ENCODE data around the gene MTHFS.

DNA sequence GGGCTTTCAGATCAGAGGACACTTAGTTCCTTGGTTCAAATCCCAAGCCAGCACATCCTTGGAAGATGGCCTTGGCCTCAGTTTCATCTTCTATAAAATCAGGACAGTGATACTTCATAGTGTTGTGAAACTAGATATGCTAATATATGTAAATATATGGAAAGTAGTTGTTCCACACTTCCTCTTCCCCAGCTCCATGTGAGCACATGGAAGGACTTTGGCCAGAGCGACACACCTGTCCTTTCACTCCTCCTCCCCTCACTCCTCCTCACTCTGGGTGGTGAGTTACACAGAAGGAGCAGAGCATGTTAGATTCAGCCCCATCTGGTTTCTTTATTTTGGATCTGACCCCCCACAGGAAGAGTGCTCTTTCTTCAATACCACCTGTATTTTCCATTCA, 65.2 kb downstream of the MTHFS start:
- TF ChIP-seq, protein P1, sequence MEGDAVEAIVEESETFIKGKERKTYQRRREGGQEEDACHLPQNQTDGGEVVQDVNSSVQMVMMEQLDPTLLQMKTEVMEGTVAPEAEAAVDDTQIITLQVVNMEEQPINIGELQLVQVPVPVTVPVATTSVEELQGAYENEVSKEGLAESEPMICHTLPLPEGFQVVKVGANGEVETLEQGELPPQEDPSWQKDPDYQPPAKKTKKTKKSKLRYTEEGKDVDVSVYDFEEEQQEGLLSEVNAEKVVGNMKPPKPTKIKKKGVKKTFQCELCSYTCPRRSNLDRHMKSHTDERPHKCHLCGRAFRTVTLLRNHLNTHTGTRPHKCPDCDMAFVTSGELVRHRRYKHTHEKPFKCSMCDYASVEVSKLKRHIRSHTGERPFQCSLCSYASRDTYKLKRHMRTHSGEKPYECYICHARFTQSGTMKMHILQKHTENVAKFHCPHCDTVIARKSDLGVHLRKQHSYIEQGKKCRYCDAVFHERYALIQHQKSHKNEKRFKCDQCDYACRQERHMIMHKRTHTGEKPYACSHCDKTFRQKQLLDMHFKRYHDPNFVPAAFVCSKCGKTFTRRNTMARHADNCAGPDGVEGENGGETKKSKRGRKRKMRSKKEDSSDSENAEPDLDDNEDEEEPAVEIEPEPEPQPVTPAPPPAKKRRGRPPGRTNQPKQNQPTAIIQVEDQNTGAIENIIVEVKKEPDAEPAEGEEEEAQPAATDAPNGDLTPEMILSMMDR (optimal IDR thresholded peaks at IDR 0.05 in 1 of 3, IDR thresholded peaks at IDR 0.05 in 1 of 3, conservative IDR thresholded peaks at IDR 0.05 in 1 of 3; ENCODE audit: extremely low read depth in 1 of 3, insufficient read depth in 2 of 3, low read length in 3 of 3), result no peak
- no peak for TF ChIP-seq EZH2 (IDR thresholded peaks at IDR 0.05; ENCODE audit: low read length)
